RWPE2 (cell line): ENCODE results near the gene THSD4.

Experiments used
- ATAC-seq: fragments of 200-7000 bp; cut with Tn5 transposase; 3 replicates; pipeline ENCODE4 v1.9.1; 2021; ENCODE audit warnings: low read depth
- DNase-seq: peaks from one replicate; pipeline ENCODE4 v3.0.0-alpha.2; 2020; ENCODE audit warnings: low spot score
- H3K27ac ChIP-seq: fragments of 450-650 bp; 2 replicates; pipeline ENCODE4 v1.5.1; 2017; ENCODE audit warnings: mild to moderate bottlenecking; ENCODE audit not compliant: poor library complexity, severe bottlenecking
- H3K27me3 ChIP-seq: fragments of 250-450 bp; sonication (Bioruptor Pico); 2 replicates; pipeline ENCODE4 v1.5.1; 2021; ENCODE audit warnings: mild to moderate bottlenecking, moderate library complexity; ENCODE audit not compliant: insufficient read depth, poor library complexity, severe bottlenecking
- H3K36me3 ChIP-seq: fragments of 250-450 bp; sonication (Bioruptor Pico); 2 replicates; pipeline ENCODE4 v1.5.1; 2020; ENCODE audit warnings: low read depth, mild to moderate bottlenecking, moderate library complexity
- H3K4me1 ChIP-seq: fragments of 250-450 bp; sonication (Bioruptor Pico); 2 replicates; pipeline ENCODE4 v1.5.1; 2021; ENCODE audit warnings: mild to moderate bottlenecking, moderate library complexity; ENCODE audit not compliant: insufficient read depth, poor library complexity, severe bottlenecking
- H3K4me3 ChIP-seq: fragments of 250-450 bp; sonication (Bioruptor Pico); 2 replicates; pipeline ENCODE4 v1.5.1; 2021; ENCODE audit warnings: mild to moderate bottlenecking, moderate library complexity; ENCODE audit not compliant: severe bottlenecking
- H3K9me3 ChIP-seq: fragments of 250-450 bp; sonication (Bioruptor Pico); 2 replicates; pipeline ENCODE4 v1.5.1; 2021; ENCODE audit warnings: mild to moderate bottlenecking, moderate library complexity; ENCODE audit not compliant: severe bottlenecking
- CTCF ChIP-seq: fragments of 450-650 bp; IDR thresholded peaks from one replicate; pipeline ENCODE4 v1.5.1; 2017; ENCODE audit warnings: mild to moderate bottlenecking, moderate library complexity; ENCODE audit not compliant: poor library complexity, severe bottlenecking

Gene THSD4

GRCh38 chr15:71194286-71194685, 79.0 kb downstream of the THSD4 start:
- Histone ChIP-seq H3K27me3 (no peaks in the 10 kb centered on the region), H3K27ac (no peak overlapping the region), H3K4me1 (no peaks in the 10 kb centered on the region), H3K9me3 (no peaks in the 10 kb centered on the region), H3K4me3 (no peak overlapping the region), H3K36me3 (peaks cover 43% of the 10 kb centered on the region)
- no peak for DNase-seq
- no peak for ATAC-seq
- no peak for TF ChIP-seq CTCF

- no peak for ATAC-seq
- peak; percentile 48 for TF ChIP-seq CTCF
- no peaks in the 10 kb centered on the region for H3K9me3 ChIP-seq
- H3K27ac ChIP-seq: no peak overlapping the region
- H3K4me3 ChIP-seq: no peak overlapping the region
- H3K36me3 ChIP-seq: peaks cover 37% of the 10 kb centered on the region
- H3K4me1 ChIP-seq: no peaks in the 10 kb centered on the region
- no peaks in the 10 kb centered on the region for H3K27me3 ChIP-seq
- DNase-seq: no peak
Measured at GRCh38 chr15:71195242-71195641, 80.0 kb downstream of the THSD4 start.

DNA sequence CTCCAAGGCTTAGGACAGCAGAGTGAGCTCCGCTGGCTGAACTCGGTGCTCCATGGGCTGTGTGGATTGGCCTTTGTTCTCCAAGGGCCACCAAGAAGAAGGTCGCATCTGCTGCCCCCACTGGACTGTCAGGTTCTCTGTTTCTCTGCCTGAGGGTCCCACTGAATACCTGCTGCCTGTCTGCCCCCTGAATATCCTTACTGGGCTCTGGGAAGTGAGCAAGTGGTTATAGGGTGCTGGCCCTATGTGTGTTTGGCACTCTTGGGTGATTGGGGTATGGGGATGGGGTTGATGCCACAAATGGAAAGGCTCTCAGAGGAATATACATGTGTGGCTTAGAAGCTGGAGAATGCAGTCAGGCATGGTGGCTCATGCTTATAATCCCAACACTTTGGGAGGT, 82.3 kb downstream of the THSD4 start:
- Histone ChIP-seq H3K9me3 (no peaks in the 10 kb centered on the region), H3K27ac (no peak overlapping the region), H3K27me3 (no peaks in the 10 kb centered on the region), H3K36me3 (peaks cover 29% of the 10 kb centered on the region), H3K4me1 (no peaks in the 10 kb centered on the region), H3K4me3 (no peak overlapping the region)
- DNase-seq (no peak), ATAC-seq (no peak)
- TF ChIP-seq CTCF: no peak

GRCh38 chr15:71198846-71199245, 83.6 kb downstream of the THSD4 start:
- Histone ChIP-seq H3K9me3 (no peaks in the 10 kb centered on the region), H3K36me3 (peaks cover 20% of the 10 kb centered on the region), H3K27ac (no peak overlapping the region), H3K4me1 (no peaks in the 10 kb centered on the region), H3K4me3 (no peak overlapping the region), H3K27me3 (no peaks in the 10 kb centered on the region)
- ATAC-seq: no peak
- no peak for DNase-seq
- no peak for TF ChIP-seq CTCF

DNA sequence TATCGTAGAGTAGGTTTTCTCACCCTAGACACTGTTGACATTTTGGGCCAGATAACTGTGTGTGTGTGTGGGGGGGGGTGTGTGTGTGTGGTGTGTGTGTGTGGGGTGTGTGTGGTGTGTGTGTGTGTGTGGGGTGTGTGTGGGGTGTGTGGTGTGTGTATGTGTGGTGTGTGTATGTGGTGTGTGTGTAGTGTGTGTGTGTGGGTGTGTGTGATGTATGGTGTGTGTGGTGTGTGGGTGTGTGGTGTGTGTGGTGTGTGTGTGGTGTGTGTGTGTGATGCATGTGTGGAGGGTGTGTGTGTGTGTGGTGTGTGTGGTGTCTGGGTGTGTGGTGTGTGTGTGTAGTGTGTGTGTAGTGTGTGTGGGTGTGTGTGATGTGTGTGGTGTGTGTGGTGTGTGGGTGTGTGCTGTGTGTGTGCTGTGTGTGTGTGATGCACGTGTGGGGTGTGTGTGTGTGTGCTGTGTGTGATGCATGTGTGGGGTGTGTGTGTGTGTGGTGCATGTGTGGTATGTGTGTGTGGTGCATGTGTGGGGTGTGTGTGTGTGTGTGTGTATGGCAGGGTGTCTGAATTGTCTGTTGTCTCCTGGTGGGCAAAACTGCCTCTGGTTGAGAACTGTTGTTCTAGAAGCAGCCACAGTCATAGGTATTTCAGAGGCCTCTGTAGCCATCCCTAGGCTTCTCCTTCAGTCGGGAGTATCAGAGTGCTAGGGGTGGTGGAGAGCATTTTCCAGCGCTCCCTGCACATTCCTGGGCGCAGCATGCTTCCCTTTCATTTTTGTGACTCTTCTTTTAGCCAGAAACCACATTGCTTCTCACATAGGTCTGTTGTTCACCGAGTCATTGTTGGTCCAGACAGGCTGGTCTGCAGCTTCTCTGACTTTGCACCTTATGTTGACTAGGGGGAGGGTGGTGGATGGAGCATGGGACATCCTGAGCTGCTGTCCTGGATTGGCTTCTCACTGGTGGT, 84.4 kb downstream of the THSD4 start:
- no peak overlapping the region for H3K4me3 ChIP-seq
- H3K27ac ChIP-seq: no peak overlapping the region
- TF ChIP-seq CTCF: no peak
- no peaks in the 10 kb centered on the region for H3K4me1 ChIP-seq
- H3K27me3 ChIP-seq: no peaks in the 10 kb centered on the region
- H3K9me3 ChIP-seq: no peaks in the 10 kb centered on the region
- ATAC-seq: peak; percentile 45; the same call in 2 of the 3 replicates
- peaks cover 12% of the 10 kb centered on the region for H3K36me3 ChIP-seq
- no peak for DNase-seq
